Measurements from ENCODE around the gene SPARC. TPM values are rescaled to one million over a fixed set of nuclear protein-coding genes. Genes with fewer than 3 reads are reported as not detected.

Gene SPARC
- total RNA-seq, 2 experiments from 2014 or later = not detected

DNA sequence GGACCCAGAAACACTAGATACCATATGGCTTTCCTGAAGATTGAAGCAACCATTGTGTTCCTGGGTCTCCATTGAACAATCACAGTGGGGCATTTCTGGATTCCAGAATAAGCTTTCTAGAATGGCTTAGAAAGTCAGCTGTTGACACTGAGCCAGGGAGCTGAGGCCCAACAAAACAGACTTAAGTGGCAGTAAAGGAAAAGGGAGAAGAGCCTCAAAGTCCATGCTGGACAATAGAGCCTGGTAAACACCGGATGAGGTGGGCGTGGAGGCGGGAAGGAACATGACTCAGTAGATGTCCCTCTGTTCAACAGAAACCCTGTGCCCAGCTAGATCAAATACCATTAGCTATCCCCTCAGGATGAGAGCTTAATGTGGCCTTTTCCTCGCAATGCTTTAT, 14.8 kb downstream of the SPARC start:
- intact Hi-C loops (cut with micrococcal nuclease) = no loop called here
- Mint-ChIP-seq H3K27me3 (peaks cover 2% of the 10 kb centered on the region), H3K9me3 (no peaks in the 10 kb centered on the region), H3K27ac (no peak overlapping the region), H3K4me3 (no peak overlapping the region), H3K36me3 (ENCODE audit: low read depth) (no peaks in the 10 kb centered on the region), H3K4me1 (ENCODE audit: low read depth) (peaks cover 3% of the 10 kb centered on the region)
- ChIA-PET POLR2A (no interaction called here), CTCF (interaction anchor here (0.8 to 3.3 kb wide), 5 partner anchors 13 to 99 kb away, joined by 3 to 16 read pairs (median 5); no protein-coding TSS in a partner anchor)
- no peak for DNase-seq
- TF ChIP-seq CTCF (IDR thresholded peaks at IDR 0.05) = no peak
- ATAC-seq = no peak

- no peak overlapping the region for H3K4me3 Mint-ChIP-seq
- peaks cover 3% of the 10 kb centered on the region for H3K4me1 Mint-ChIP-seq (ENCODE audit: low read depth)
- no peak for DNase-seq
- no peaks in the 10 kb centered on the region for H3K36me3 Mint-ChIP-seq (ENCODE audit: low read depth)
- no peak for TF ChIP-seq CTCF (IDR thresholded peaks at IDR 0.05)
- ChIA-PET CTCF (interaction anchor here (0.6 to 3.3 kb wide), 5 partner anchors 12 to 146 kb away, joined by 3 to 16 read pairs (median 3); no protein-coding TSS in a partner anchor), POLR2A (no interaction called here)
- H3K27ac Mint-ChIP-seq = no peak overlapping the region
- ATAC-seq = no peak
- no peaks in the 10 kb centered on the region for H3K9me3 Mint-ChIP-seq
- H3K27me3 Mint-ChIP-seq = peaks cover 1% of the 10 kb centered on the region
- intact Hi-C loops (cut with micrococcal nuclease) = no loop called here
Observed at GRCh38 chr5:151670953-151671636, 15.6 kb downstream of the SPARC start.

DNA sequence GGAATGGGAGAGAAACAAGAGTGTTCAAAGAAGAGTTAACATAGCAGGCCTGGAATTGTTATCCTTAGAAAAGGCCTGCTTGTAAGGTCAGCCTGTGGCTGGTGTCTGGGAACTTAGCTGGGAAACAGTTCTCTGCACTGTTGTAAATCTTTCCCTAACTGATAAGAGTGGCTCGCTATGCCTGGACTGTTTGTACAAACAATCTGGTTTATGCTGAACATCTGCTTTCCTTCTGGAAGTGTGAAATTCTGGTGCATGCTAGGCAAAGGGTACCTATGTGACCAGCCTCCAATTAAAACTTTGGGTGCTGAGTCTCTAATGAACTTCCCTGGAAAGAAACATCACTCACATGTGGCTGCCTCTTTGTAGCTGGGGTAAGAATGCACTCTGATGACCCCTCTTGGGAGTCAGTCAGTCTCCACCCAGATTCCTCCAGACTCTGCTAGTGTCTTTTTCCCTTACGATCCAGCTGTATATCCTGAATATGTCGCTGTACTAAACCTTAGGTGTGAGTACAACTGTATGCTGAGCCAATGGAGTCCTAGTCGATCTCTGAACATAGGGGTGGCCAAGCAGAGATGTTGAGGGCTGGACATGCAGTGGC, 16.5 kb downstream of the SPARC start:
- CTCF ChIA-PET = interaction anchor here (1.4 to 3.3 kb wide), 2 partner anchors 11 to 13 kb away, joined by 3 to 16 read pairs; no protein-coding TSS in a partner anchor
- ATAC-seq (no peak), DNase-seq (no peak)
- Mint-ChIP-seq H3K36me3 (ENCODE audit: low read depth) (no peaks in the 10 kb centered on the region), H3K27ac (no peak overlapping the region), H3K4me3 (no peak overlapping the region), H3K27me3 (no peaks in the 10 kb centered on the region), H3K9me3 (no peaks in the 10 kb centered on the region), H3K4me1 (ENCODE audit: low read depth) (no peaks in the 10 kb centered on the region)
- POLR2A ChIA-PET = no interaction called here
- TF ChIP-seq CTCF (IDR thresholded peaks at IDR 0.05) = no peak
- intact Hi-C loops (cut with micrococcal nuclease) = no loop called here

GRCh38 chr5:151667083-151667482, 19.6 kb downstream of the SPARC start:
- Mint-ChIP-seq H3K36me3 (ENCODE audit: low read depth) (no peaks in the 10 kb centered on the region), H3K27ac (no peak overlapping the region), H3K4me3 (no peak overlapping the region), H3K27me3 (no peaks in the 10 kb centered on the region), H3K9me3 (no peaks in the 10 kb centered on the region), H3K4me1 (ENCODE audit: low read depth) (peaks cover 9% of the 10 kb centered on the region)
- no peak for TF ChIP-seq CTCF (IDR thresholded peaks at IDR 0.05)
- intact Hi-C loops (cut with micrococcal nuclease) = no loop called here
- ChIA-PET CTCF (interaction anchor here (3.8 kb wide), 1 partner anchor 14 kb away, joined by 18 read pairs; no protein-coding TSS in a partner anchor), POLR2A (interaction anchor here (0.6 kb wide), 1 partner anchor 319 kb away, joined by 3 read pairs; no protein-coding TSS in a partner anchor)
- no peak for ATAC-seq
- no peak for DNase-seq

- POLR2A ChIA-PET = no interaction called here
- Mint-ChIP-seq H3K4me3 (no peak overlapping the region), H3K9me3 (no peaks in the 10 kb centered on the region), H3K36me3 (ENCODE audit: low read depth) (no peaks in the 10 kb centered on the region), H3K27me3 (no peaks in the 10 kb centered on the region), H3K27ac (no peak overlapping the region), H3K4me1 (ENCODE audit: low read depth) (peaks cover 9% of the 10 kb centered on the region)
- CTCF ChIA-PET = interaction anchor here (3.8 kb wide), 1 partner anchor 13 kb away, joined by 18 read pairs; no protein-coding TSS in a partner anchor
- TF ChIP-seq CTCF (IDR thresholded peaks at IDR 0.05) = no peak
- ATAC-seq = no peak
- DNase-seq = no peak
- intact Hi-C loops (cut with micrococcal nuclease) = no loop called here
Observed at GRCh38 chr5:151665613-151666012, 21.1 kb downstream of the SPARC start.
